ENCODE results near the gene TTC36. TPM values are rescaled to one million over a fixed set of nuclear protein-coding genes. Genes with fewer than 3 reads are reported as not detected.
"Not testable (repeated sequence)": the region's sequence is repeated elsewhere in the genome, so short reads cannot be mapped to it uniquely, and the experiment has no call there.

Gene TTC36
- total RNA-seq, 2 donors from 2014 or later: 0.89 TPM; not detected in 1

GRCh38 chr11:118565051-118565450 is 37.8 kb downstream of the TTC36 start:
- H3K27me3 ChIP-seq: no peaks in the 10 kb centered on the region
- no peaks in the 10 kb centered on the region for H3K36me3 ChIP-seq
- no peaks in the 10 kb centered on the region for H3K9me3 ChIP-seq
- no peak for DNase-seq (ENCODE audit: low spot score)
- TF ChIP-seq CTCF (IDR thresholded peaks at IDR 0.05): no peak
- H3K4me1 ChIP-seq: peaks cover 0 to 14% of the 10 kb centered on the region in 2 donors
- peak overlapping the region; percentile 74 to 85 for H3K27ac ChIP-seq
- H3K4me3 ChIP-seq: peak overlapping the region; percentile 53 to 63

GRCh38 chr11:118569670-118570069 is 42.4 kb downstream of the TTC36 start:
- H3K4me1 ChIP-seq: peaks cover 0 to 30% of the 10 kb centered on the region in 2 donors
- no peak overlapping the region for H3K4me3 ChIP-seq
- no peaks in the 10 kb centered on the region for H3K9me3 ChIP-seq
- H3K27me3 ChIP-seq: no peaks in the 10 kb centered on the region
- TF ChIP-seq CTCF (IDR thresholded peaks at IDR 0.05): no peak
- H3K27ac ChIP-seq: no peak overlapping the region
- no peaks in the 10 kb centered on the region for H3K36me3 ChIP-seq
- no peak for DNase-seq (ENCODE audit: low spot score)

GRCh38 chr11:118570787-118571186 is 43.5 kb downstream of the TTC36 start:
- Histone ChIP-seq H3K27ac (no peak overlapping the region), H3K4me3 (no peak overlapping the region)
- TF ChIP-seq CTCF (IDR thresholded peaks at IDR 0.05): no peak

GRCh38 chr11:118571701-118572060 is 44.4 kb downstream of the TTC36 start:
- Histone ChIP-seq H3K4me1 (peaks cover 0 to 36% of the 10 kb centered on the region in 2 donors), H3K4me3 (peak overlapping the region; percentile 82 to 97), H3K27ac (peak overlapping the region; percentile 95 to 99)
- DNase-seq (ENCODE audit: low spot score); H3K36me3 ChIP-seq; H3K9me3 ChIP-seq; H3K27me3 ChIP-seq: not testable (repeated sequence)

More at GRCh38 chr11:118570787-118571186, 43.5 kb downstream of the TTC36 start:
- Histone ChIP-seq H3K27me3 (no peaks in the 10 kb centered on the region), H3K4me1 (peaks cover 0 to 31% of the 10 kb centered on the region in 2 donors), H3K36me3 (no peaks in the 10 kb centered on the region), H3K9me3 (no peaks in the 10 kb centered on the region)
- DNase-seq (ENCODE audit: low spot score): no peak

- Histone ChIP-seq H3K27me3 (no peaks in the 10 kb centered on the region), H3K36me3 (no peaks in the 10 kb centered on the region), H3K9me3 (no peaks in the 10 kb centered on the region), H3K4me1 (peaks cover 0 to 42% of the 10 kb centered on the region in 2 donors), H3K27ac (peak within 1 kb of the TSS; percentile 95 to 99), H3K4me3 (peak within 1 kb of the TSS; percentile 82 to 97)
- peak; percentile 77 for DNase-seq (ENCODE audit: low spot score)
- TF ChIP-seq CTCF (IDR thresholded peaks at IDR 0.05): no peak
Observed at GRCh38 chr11:118572061-118572980, 45.0 kb downstream of the TTC36 start, which contains the start of gene ARCN1. ARCN1 (plus strand) TSS chr11:118572409; CDS start chr11:118572548, 139 bp downstream.

GRCh38 chr11:118572981-118573550 is 45.8 kb downstream of the TTC36 start:
- no peak for TF ChIP-seq CTCF (IDR thresholded peaks at IDR 0.05)
- Histone ChIP-seq H3K4me3 (peak overlapping the region; percentile 82 to 97), H3K27me3 (no peaks in the 10 kb centered on the region), H3K4me1 (peaks cover 0 to 49% of the 10 kb centered on the region in 2 donors), H3K36me3 (no peaks in the 10 kb centered on the region), H3K27ac (peak overlapping the region; percentile 95 to 99), H3K9me3 (no peaks in the 10 kb centered on the region)
- no peak for DNase-seq (ENCODE audit: low spot score)

All from right atrium auricular region (tissue), 2 donors.